Activated T-cell treated with anti-CD3 and anti-CD28 coated beads for 24 hours (primary cell): ENCODE data around the gene BASP1.
A peak's percentile ranks its signal among the peaks of the same experiment; 100 is the strongest.

ENCODE experiments used
- DNase-seq: peaks from one replicate; pipeline ENCODE4 v3.0.0-alpha.2; 2020; ENCODE audit warnings: low read depth

Gene BASP1

GRCh38 chr5:17217493-17218352 is at the start of gene BASP1:
TSS of gene BASP1 (plus strand) at chr5:17217631. CDS start at chr5:17275217, 57,586 bp downstream.
- no peak for DNase-seq

GRCh38 chr5:17169507-17169906 is 47.9 kb upstream of the BASP1 start:
- no peak for DNase-seq

- DNase-seq = no peak
These were observed 44.6 kb upstream of the BASP1 start for GRCh38 chr5:17172791-17173190.

- DNase-seq = no peak
These were observed 42.5 kb upstream of the BASP1 start for GRCh38 chr5:17174965-17175364.

- DNase-seq = no peak
These were observed 39.7 kb upstream of the BASP1 start for GRCh38 chr5:17177501-17178372.

- DNase-seq = no peak
These were observed 39.1 kb upstream of the BASP1 start for GRCh38 chr5:17178373-17178675.

- DNase-seq = no peak
These were observed 37.0 kb upstream of the BASP1 start for GRCh38 chr5:17180330-17180843.

GRCh38 chr5:17180864-17181723 is 36.3 kb upstream of the BASP1 start:
- DNase-seq = no peak

- no peak for DNase-seq
These were observed 34.9 kb upstream of the BASP1 start for GRCh38 chr5:17182494-17182893.

GRCh38 chr5:17182981-17183380 is 34.5 kb upstream of the BASP1 start:
- DNase-seq = no peak

- DNase-seq = no peak
These were observed 33.6 kb upstream of the BASP1 start for GRCh38 chr5:17183831-17184230.

GRCh38 chr5:17184588-17184987 is 32.8 kb upstream of the BASP1 start:
- DNase-seq = no peak

- no peak for DNase-seq
These were observed 32.1 kb upstream of the BASP1 start for GRCh38 chr5:17185349-17185748.

GRCh38 chr5:17185773-17186172 is 31.7 kb upstream of the BASP1 start:
- DNase-seq = no peak

- no peak for DNase-seq
These were observed 31.2 kb upstream of the BASP1 start for GRCh38 chr5:17186256-17186655.

GRCh38 chr5:17187011-17187785 is 30.2 kb upstream of the BASP1 start:
- DNase-seq = no peak

- DNase-seq = no peak
These were observed 29.7 kb upstream of the BASP1 start for GRCh38 chr5:17187786-17188170.

GRCh38 chr5:17189381-17190036 is 27.9 kb upstream of the BASP1 start:
- peak; percentile 48 for DNase-seq

GRCh38 chr5:17190242-17190778 is 27.1 kb upstream of the BASP1 start:
- DNase-seq = no peak

- no peak for DNase-seq
These were observed 26.5 kb upstream of the BASP1 start for GRCh38 chr5:17190799-17191391.
